Kidney (tissue), 14 donors: ENCODE data around the gene NCAN. TPM values are rescaled to one million over a fixed set of nuclear protein-coding genes. Genes with fewer than 3 reads are reported as not detected.

ENCODE experiments used
- DNase-seq, 5 donors: peaks; one replicate each; pipeline ENCODE4 v3.0.0-alpha.2; 2013 to 2020
- FAIRE-seq: peaks from 2 replicates; lab custom pipeline; 2012; peaks lifted over from hg19 to GRCh38; lab: Jason Lieb, UNC
- H3K27ac ChIP-seq, 2 donors: one replicate each; pipeline ENCODE4 v1.7.0; 2013; ENCODE audit warnings: low read depth in 2 of 2, low read length in 2 of 2, inconsistent platforms in 1 of 2
- H3K27me3 ChIP-seq: one replicate; pipeline ENCODE4 v1.7.1; 2013; ENCODE audit warnings: low read length, inconsistent platforms; ENCODE audit not compliant: control insufficient read depth, insufficient read depth
- H3K36me3 ChIP-seq, 3 donors: one replicate each; pipeline versions ENCODE4 v1.7.0 to v1.7.1; 2013; ENCODE audit warnings: low read length in 3 of 3, control low read depth in 1 of 3, inconsistent platforms in 1 of 3; ENCODE audit not compliant: insufficient read depth in 3 of 3, control insufficient read depth in 2 of 3
- H3K4me1 ChIP-seq, 3 donors: one replicate each; pipeline versions ENCODE4 v1.7.0 to v1.7.1; 2013; ENCODE audit warnings: low read length in 3 of 3, inconsistent platforms in 1 of 3, low read depth in 1 of 3; ENCODE audit not compliant: control insufficient read depth in 2 of 3, insufficient read depth in 2 of 3
- H3K4me3 ChIP-seq, 3 donors: one replicate each; pipeline versions ENCODE4 v1.7.0 to v1.8.1; 2013; ENCODE audit warnings: low read length in 3 of 3, control low read depth in 1 of 3, inconsistent platforms in 1 of 3
- H3K9ac ChIP-seq, 3 donors: one replicate each; pipeline versions ENCODE4 v1.7.0 to v1.7.1; 2013; ENCODE audit warnings: low read length in 3 of 3, control low read depth in 1 of 3, inconsistent platforms in 1 of 3
- H3K9me3 ChIP-seq, 3 donors: one replicate each; pipeline versions ENCODE4 v1.7.0 to v1.7.1; 2013; ENCODE audit warnings: low read length in 3 of 3, control low read depth in 1 of 3, inconsistent platforms in 1 of 3; ENCODE audit not compliant: control insufficient read depth in 2 of 3, insufficient read depth in 1 of 3
- intact Hi-C: fragments of 100-400 bp; cut with DNase I; formaldehyde crosslinking; loops from one replicate; pipeline ENCODE4 v1.11.1; 2022
- polyA plus RNA-seq: library from polyadenylated mRNA; stranded (reverse); fragments of 350-450 nt; fragmentation: Illumina TruSeq; extraction: RNeasy Lipid Tissue Mini Kit (QIAGEN cat#74804); gene quantifications from one replicate; pipeline ENCODE4 v1.2.3, GENCODE V29; 2014; ENCODE audit warnings: low read depth, low replicate concordance; ENCODE audit not compliant: insufficient read depth
- total RNA-seq: library from RNA; stranded (reverse); fragmentation: NEBNext Ultra II Directional; extraction: Animal tissue kit (Norgen Biotek cat#: 25700); gene quantifications from one replicate; pipeline ENCODE4 v1.2.1, GENCODE V29; 2021
- TF ChIP-seq, protein P1 (sequence below): IDR thresholded peaks from 3 replicates; pipeline ENCODE4 v1.5.1; 2012; ENCODE audit warnings: mild to moderate bottlenecking, moderate library complexity, borderline replicate concordance; ENCODE audit not compliant: insufficient read depth; ENCODE audit errors: extremely low read depth
- donor health status: control.
- donor health status: control.
- donor health status: control.
- donor health status: control.
- donor health status: control.
- donor health status: DM: yes; HTN: yes; CAD: no.
- donor health status: Normal renal cell carcinoma (clear cell type).

NCAN gene
- total and polyA plus RNA-seq, 2 donors from 2014 or later: 0.13 TPM; not detected in 1

- TF ChIP-seq, protein P1, sequence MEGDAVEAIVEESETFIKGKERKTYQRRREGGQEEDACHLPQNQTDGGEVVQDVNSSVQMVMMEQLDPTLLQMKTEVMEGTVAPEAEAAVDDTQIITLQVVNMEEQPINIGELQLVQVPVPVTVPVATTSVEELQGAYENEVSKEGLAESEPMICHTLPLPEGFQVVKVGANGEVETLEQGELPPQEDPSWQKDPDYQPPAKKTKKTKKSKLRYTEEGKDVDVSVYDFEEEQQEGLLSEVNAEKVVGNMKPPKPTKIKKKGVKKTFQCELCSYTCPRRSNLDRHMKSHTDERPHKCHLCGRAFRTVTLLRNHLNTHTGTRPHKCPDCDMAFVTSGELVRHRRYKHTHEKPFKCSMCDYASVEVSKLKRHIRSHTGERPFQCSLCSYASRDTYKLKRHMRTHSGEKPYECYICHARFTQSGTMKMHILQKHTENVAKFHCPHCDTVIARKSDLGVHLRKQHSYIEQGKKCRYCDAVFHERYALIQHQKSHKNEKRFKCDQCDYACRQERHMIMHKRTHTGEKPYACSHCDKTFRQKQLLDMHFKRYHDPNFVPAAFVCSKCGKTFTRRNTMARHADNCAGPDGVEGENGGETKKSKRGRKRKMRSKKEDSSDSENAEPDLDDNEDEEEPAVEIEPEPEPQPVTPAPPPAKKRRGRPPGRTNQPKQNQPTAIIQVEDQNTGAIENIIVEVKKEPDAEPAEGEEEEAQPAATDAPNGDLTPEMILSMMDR: no peak
- FAIRE-seq: no peak
Measured at GRCh38 chr19:19202707-19203011, 9.1 kb upstream of the NCAN start.

GRCh38 chr19:19203012-19203856 lies 8.5 kb upstream of the NCAN start, which contains the start of gene NR2C2AP:
NR2C2AP (minus strand) TSS chr19:19203414; CDS start chr19:19203060, 354 bp downstream.
- TF ChIP-seq, protein P1: no peak
- H3K27me3 ChIP-seq: no peaks in the 10 kb centered on the region
- FAIRE-seq (peak; percentile 60), DNase-seq (peak; percentile 88 to 97 (median 93))
- H3K36me3 ChIP-seq: peaks cover 0 to 6% (median 6%) of the 10 kb centered on the region in 3 donors
- peak within 1 kb of the TSS in 1 of 2 donors; percentile 46 for H3K27ac ChIP-seq
- H3K4me1 ChIP-seq: peaks cover 0 to 8% (median 0%) of the 10 kb centered on the region in 3 donors
- peak within 1 kb of the TSS; percentile 32 to 76 (median 57) for H3K9ac ChIP-seq
- no peaks in the 10 kb centered on the region for H3K9me3 ChIP-seq
- peak within 1 kb of the TSS; percentile 68 to 82 (median 72) for H3K4me3 ChIP-seq
- intact Hi-C loops: no loop called here

More at GRCh38 chr19:19202707-19203011, 9.1 kb upstream of the NCAN start:
- H3K27ac ChIP-seq: peak overlapping the region in 1 of 2 donors; percentile 46
- no peaks in the 10 kb centered on the region for H3K9me3 ChIP-seq
- intact Hi-C loops: no loop called here
- H3K4me3 ChIP-seq: peak overlapping the region; percentile 68 to 82 (median 72)
- H3K27me3 ChIP-seq: no peaks in the 10 kb centered on the region
- H3K4me1 ChIP-seq: peaks cover 0 to 8% (median 0%) of the 10 kb centered on the region in 3 donors
- H3K36me3 ChIP-seq: peaks cover 0 to 9% (median 8%) of the 10 kb centered on the region in 3 donors
- DNase-seq: peak in 1 of 5 donors; percentile 5
- H3K9ac ChIP-seq: peak overlapping the region; percentile 32 to 76 (median 57)

DNA sequence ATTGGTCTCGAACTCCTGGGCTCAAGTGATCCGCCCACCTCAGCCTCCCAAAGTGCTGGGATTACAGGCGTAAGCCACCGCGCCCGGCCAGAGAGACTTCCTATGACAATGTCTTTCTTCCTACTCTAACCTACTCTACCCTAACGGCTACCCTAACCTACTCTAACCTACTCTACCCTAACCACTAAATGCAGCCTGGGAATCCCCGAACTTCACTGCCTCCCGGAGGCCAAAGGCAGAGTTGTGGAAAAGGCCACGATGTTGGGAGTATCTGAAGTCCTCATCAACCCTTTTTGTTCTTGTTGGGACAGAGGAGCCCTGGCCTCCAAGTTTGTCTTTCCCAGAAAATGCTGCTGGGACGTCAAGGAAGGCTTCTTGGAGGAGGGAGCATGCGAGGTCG lies 7.6 kb upstream of the NCAN start:
- intact Hi-C loops: no loop called here
- Histone ChIP-seq H3K9me3 (no peaks in the 10 kb centered on the region), H3K4me3 (no peak overlapping the region)

More for the DNA sequence above, 7.6 kb upstream of the NCAN start:
- no peak overlapping the region for H3K27ac ChIP-seq
- H3K36me3 ChIP-seq: peaks cover 0 to under 1% (median 0%) of the 10 kb centered on the region in 3 donors
- no peak for FAIRE-seq
- H3K4me1 ChIP-seq: peaks cover 0 to 8% (median 0%) of the 10 kb centered on the region in 3 donors
- H3K27me3 ChIP-seq: no peaks in the 10 kb centered on the region
- TF ChIP-seq, protein P1: no peak
- no peak overlapping the region for H3K9ac ChIP-seq
- peak in 1 of 5 donors; percentile 31 for DNase-seq
